Hippocampal formation (tissue), 2 donors: Measurements from ENCODE around the gene KCNQ2.

ENCODE experiments used
- DNase-seq, 2 donors: peaks; one replicate each; lab custom pipeline; 2025; lab: John Stamatoyannopoulos, UW

Gene KCNQ2

DNA sequence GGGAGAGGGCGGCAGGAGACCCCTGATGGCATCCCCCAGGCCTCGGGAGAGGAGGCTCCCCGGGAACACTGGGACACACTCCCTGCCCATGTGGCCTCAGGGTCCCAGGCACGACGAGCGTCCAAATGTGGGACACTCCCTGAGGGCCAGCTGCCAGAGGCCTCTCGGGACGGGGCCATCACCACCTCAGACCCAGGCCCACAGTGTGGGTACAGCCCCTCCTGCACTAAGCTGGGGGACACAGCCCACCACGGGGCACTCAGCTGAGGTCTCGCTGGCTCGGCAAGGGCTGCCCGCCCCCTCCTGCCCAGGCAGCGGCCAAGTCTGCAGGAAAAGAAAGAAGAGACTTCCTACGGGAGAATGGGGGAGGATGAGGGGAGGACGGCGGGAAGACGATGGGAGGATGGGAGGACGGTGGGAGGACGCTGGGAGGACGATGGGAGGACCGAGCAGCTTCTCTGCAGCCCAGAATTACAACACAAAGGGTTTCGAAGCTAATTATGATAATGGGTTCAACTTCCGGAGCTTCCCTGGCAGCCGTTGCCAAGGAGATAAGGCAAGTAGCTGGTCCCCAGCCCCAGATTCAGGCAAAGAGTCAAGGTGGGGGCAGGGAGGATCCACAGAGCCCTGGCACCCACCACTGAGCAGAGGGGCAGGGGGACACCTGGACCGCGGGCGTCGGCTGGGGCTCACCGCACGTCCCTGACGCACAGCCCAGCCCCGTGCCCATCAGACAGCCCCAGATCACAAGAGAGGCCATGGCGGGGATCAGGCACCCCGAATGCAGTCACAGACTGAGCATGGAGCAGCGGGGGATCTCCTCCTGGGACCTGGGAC, 17.5 kb downstream of the KCNQ2 start:
- DNase-seq, result no peak

- no peak for DNase-seq
These were observed 19.5 kb downstream of the KCNQ2 start for GRCh38 chr20:63452821-63453523.

- DNase-seq, result no peak
These were observed 20.1 kb downstream of the KCNQ2 start for GRCh38 chr20:63452341-63452740.

DNA sequence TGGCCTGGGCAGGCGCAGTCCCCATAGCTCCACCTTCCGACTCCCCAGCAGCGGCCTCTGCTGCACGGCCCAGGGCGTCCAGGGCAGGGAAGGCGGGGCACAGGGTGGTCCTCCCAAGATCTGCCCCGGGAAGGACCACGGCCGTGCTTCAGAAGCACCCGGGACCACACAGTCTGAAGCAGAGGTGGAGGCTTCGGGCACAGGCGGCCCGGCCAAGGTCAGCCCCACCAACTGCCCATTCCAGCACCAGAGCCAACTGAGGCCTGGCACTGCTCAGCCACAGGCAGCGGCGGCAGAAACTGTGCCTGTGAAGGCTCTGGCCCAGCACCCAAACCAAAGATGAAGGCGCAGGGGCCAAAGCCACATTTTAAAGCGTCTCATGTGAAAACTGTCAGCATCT, 20.6 kb downstream of the KCNQ2 start:
- DNase-seq, result no peak

DNA sequence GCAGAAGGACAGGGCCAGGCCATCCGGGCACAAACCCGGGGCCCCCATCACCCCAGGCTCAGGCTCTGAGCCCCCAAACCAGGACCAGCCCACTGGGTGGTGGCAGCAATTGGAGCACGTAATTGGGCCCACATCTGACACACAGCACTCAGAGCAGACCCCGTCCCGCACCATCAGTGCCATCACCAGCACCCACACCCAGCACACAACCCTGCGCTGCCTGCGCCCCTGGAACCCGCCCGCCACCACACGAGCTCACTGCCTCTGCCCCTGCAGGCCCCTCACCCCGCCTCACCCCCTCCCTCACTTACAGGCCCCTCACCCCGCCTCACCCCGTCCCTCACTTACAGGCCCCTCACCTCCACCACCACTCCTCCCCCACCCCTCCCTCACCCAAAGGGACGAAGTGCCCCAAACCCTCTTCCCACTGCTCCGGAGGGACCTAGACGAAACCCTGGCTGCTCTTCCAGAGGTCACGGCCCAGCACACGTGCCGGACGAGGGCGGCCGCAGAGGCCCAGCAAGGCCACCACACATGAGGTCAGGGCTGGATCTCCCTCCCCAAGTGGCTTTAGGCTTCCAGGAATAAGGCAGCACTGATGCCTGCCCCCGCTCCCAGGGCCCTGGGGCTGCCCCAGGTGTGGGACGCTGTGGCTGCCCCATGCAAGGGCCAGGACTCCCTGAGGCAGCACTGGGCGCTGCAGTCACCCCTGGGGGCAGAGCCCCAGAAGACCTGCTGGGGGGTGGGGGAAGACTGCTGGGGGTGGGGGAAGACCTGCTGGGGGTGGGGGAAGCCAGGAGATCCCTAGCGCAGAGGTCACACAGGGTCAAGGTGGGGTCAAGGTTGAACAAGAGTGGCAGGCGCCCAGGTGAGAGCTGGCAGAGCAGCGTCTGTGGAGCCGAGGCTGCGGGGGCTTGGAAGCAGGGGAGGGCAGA, 22.4 kb downstream of the KCNQ2 start:
- no peak for DNase-seq

- DNase-seq, result no peak
These were observed 23.4 kb downstream of the KCNQ2 start for GRCh38 chr20:63449025-63449424.

GRCh38 chr20:63448031-63448430, 24.4 kb downstream of the KCNQ2 start:
- no peak for DNase-seq

- no peak for DNase-seq
These were observed 25.1 kb downstream of the KCNQ2 start for GRCh38 chr20:63447320-63447719.

DNA sequence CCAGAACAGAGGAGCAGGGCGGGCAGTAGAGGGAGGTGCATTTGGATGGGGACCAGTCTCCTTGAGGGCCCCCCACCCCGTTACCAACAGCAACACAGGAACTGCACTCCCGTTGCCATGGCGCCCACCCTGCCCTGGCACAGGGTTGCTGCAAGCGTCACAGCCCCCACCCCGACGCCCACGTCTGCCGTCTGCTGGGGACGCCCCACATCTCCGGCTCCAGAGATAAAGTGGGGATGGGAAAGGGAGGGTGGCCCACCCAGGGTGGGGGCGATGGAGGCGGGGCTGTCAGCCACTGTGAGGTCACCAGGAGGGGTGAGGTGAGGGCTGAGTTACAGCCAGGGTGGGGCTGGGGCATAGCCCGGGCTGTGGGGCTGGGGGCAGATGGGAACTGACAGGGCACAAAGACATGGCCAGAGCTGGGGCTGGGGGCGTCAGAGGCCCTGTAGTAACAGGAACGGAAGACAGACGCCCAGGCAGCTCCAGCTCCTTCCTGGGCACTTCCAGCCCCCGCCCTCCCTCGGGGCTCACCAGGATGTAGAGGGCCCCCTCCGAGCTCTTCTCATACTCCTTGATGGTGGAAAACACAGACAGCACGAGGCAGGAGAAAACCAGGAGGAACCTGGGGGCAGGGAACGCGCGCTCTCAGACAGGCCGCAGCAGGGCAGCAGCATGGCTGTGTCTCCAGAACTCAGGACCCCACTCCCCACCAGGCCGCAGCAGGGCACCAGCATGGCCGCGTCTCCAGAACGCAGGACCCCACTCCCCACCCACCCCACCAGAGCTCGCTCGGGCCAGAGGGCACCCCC, 26.0 kb downstream of the KCNQ2 start:
- no peak for DNase-seq

- DNase-seq, result no peak
These were observed 27.2 kb downstream of the KCNQ2 start for GRCh38 chr20:63445075-63445734.

DNA sequence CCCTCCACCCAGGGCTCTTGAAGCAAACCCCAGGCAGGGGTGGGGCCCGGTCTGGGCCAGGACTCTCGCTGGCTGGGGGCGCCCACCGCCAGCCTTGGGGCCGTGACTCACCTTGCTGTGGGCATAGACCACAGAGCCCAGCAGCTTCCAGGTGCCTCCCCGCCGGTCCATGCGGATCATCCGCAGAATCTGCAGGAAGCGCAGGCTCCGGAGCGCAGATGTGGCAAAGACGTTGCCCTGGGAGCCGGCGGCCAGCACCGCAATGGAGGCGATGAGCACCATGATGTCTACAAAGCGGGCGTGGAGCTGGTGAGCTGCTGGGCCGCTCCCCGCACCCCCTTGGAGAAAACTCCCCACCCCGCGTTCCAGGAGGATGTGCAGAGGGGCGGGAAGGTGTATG, 27.9 kb downstream of the KCNQ2 start:
- DNase-seq, result no peak

- DNase-seq, result no peak
These were observed 28.7 kb downstream of the KCNQ2 start for GRCh38 chr20:63443606-63444395.

DNA sequence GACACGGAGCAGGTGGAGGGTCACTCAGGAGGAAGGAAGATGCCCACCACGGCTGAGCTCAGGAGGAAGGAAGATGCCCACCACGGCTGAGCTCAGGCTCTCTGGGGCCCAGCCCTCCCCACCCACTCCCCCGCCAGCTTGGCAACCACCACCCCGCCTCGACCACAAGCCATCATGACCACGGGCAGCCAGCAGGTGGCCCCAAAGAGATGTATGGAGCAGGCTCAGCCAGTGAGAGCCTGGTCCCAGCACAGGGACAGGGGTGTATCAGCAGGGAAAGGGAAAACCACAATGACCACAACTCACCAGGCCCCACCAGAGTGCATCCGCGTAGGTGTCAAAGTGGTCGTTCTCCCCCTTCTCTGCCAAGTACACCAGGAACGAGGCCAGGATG, 30.4 kb downstream of the KCNQ2 start:
- DNase-seq, result peak in 1 of 2 donors; percentile 23

- DNase-seq, result no peak
These were observed 31.0 kb downstream of the KCNQ2 start for GRCh38 chr20:63441136-63442099.

DNA sequence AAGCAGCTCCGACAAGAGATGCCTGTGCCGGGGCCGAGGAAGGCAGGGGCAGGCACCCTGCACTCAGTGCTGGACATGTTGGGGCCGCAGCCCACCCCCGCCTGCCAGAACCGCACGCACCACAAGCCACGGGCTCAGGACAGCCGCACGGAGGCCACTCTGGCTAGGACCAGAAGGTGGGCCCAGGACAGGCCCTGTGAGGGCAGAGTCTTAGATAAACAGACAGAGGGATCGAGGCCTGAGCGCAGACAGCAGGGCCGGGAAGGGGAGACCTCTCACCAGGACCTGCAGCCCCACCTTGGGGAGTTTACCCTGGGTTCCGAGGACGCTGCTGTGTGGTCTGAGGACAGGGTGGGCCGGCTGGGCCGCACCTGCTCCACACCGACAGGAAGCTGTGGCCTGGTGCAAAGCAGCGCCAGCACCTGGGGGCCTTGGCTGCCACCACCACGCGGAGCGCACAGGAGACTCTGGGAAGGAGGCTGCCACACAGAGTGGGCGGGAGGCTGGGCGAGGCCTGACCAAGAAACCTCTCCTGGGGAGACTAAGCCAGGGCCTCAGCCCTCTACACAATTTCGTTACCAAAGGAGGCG, 32.0 kb downstream of the KCNQ2 start:
- DNase-seq, result no peak

DNA sequence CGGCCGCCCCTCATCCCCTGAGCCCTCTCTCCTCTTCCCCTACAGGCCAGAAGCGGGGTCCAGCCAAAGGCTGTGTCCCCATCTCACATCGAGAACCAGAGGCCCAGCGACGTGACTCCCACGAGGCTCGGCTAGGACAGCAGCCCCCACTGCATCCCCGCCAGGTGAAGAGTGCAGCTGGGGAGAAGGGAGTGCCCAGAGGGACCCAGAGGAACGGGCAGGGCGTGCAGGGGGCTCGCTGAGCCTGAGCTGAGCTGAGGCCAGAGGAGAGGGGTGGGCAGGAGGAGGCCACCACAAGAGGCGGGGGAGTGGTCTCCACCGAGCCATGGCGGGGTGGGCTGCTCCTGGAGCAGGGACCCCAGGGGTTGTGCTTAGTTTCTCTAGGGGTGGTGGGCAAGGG, 32.6 kb downstream of the KCNQ2 start:
- no peak for DNase-seq

DNA sequence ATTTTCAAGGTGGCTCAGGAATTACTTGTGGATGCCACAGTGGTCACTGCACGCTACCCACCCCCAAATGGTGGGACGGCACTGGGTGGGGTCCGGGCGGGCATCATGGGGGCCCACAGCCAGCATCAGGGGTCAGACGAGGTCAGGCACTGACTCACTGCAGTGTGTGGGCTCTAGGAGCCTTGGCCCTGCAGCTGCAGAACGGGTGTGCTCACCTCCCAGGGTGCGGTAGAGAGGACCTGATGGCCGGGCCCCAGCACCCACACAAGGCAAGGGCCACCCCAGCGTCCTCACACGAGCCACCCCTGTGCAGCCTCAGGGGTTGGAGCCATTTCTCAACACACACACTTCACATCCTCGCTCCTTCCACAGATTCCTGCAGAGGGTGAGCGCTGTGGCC, 34.3 kb downstream of the KCNQ2 start:
- no peak for DNase-seq

GRCh38 chr20:63435552-63435951, 36.9 kb downstream of the KCNQ2 start:
- DNase-seq, result no peak
